Aorta (tissue), 5 donors: ENCODE data around the gene FAM156B. TPM values are rescaled to one million over a fixed set of nuclear protein-coding genes. Genes with fewer than 3 reads are reported as not detected.
"Not testable (repeated sequence)": the region's sequence is repeated elsewhere in the genome, so short reads cannot be mapped to it uniquely, and the experiment has no call there.

Source experiments
- ATAC-seq: fragments of 200-7000 bp; cut with Tn5 transposase; one replicate; pipeline ENCODE4 v1.9.1; 2022; ENCODE audit warnings: moderate library complexity; ENCODE audit not compliant: low FRiP score
- DNase-seq, 2 donors: peaks; one replicate each; pipeline ENCODE4 v3.0.0-alpha.2; 2020
- H3K27ac ChIP-seq, 2 donors: one replicate each; pipeline ENCODE4 v1.5.1; 2013; ENCODE audit warnings: low read length in 2 of 2, mild to moderate bottlenecking in 2 of 2, moderate library complexity in 2 of 2, control low read depth in 1 of 2, inconsistent platforms in 1 of 2, low read depth in 1 of 2
- H3K27me3 ChIP-seq, 2 donors: one replicate each; pipeline ENCODE4 v1.6.1; 2013; ENCODE audit warnings: control low read depth in 1 of 2, low read length in 1 of 2, mild to moderate bottlenecking in 1 of 2, moderate library complexity in 1 of 2; ENCODE audit not compliant: insufficient read depth in 2 of 2, control insufficient read depth in 1 of 2
- H3K36me3 ChIP-seq, 2 donors: one replicate each; pipeline ENCODE4 v1.6.1; 2013; ENCODE audit warnings: control low read depth in 1 of 2, low read length in 1 of 2, mild to moderate bottlenecking in 1 of 2; ENCODE audit not compliant: insufficient read depth in 2 of 2, control insufficient read depth in 1 of 2
- H3K4me1 ChIP-seq, 2 donors: one replicate each; pipeline ENCODE4 v1.6.1; 2013; ENCODE audit warnings: low read length in 2 of 2, control low read depth in 1 of 2, mild to moderate bottlenecking in 1 of 2, moderate library complexity in 1 of 2; ENCODE audit not compliant: insufficient read depth in 2 of 2, control insufficient read depth in 1 of 2
- H3K4me3 ChIP-seq, 2 donors: one replicate each; pipeline ENCODE4 v1.5.1; 2013; ENCODE audit warnings: low read length in 2 of 2, control low read depth in 1 of 2, mild to moderate bottlenecking in 1 of 2
- H3K9me3 ChIP-seq: one replicate; pipeline ENCODE4 v1.6.1; 2013; ENCODE audit warnings: mild to moderate bottlenecking, low read length; ENCODE audit not compliant: control insufficient read depth
- WGBS, 2 donors: extraction: QIAGEN DNeasy Blood & Tissue Kit; methylation state at CpG; one replicate each; pipeline ENCODE4 v1.1.7; 2013; 5-methylcytosine and 5-hydroxymethylcytosine counted together
- intact Hi-C, 2 donors: fragments of 100-400 bp; cut with DNase I; formaldehyde crosslinking; loops; one replicate each; pipeline versions ENCODE4 v1.14.2 to v1.15.0; 2022
- polyA plus RNA-seq, 2 donors: library from polyadenylated mRNA; stranded (reverse); fragments of 200-250 nt; gene quantifications; one replicate each; pipeline ENCODE4 v1.2.3, GENCODE V29; 2013
- total RNA-seq, 2 donors: library from RNA; stranded (reverse); fragmentation: NEBNext Ultra II Directional; extraction: Animal tissue kit (Norgen Biotek cat#: 25700); gene quantifications; one replicate each; pipeline ENCODE4 v1.2.1, GENCODE V29; 2021
- donor health status: healthy with polysubstance abuse.
- donor health status: Bipolar disorder and iron deficiency.
- donor health status: DM: no; HTN: no; CAD: no.
- donor health status: DM: no; HTN: no; CAD: no.
- donor health status: DM: yes; HTN: yes; CAD: no.

FAM156B gene
- total and polyA plus RNA-seq, 4 donors = 4.0 to 126 (median 17.8) TPM

GRCh38 chrX:52907900-52908299 lies 10.8 kb downstream of the FAM156B start:
- H3K27ac ChIP-seq, H3K27me3 ChIP-seq, H3K4me3 ChIP-seq, ATAC-seq, H3K36me3 ChIP-seq, intact Hi-C loops, H3K9me3 ChIP-seq, DNase-seq, H3K4me1 ChIP-seq: not testable (repeated sequence)
- WGBS, 2 donors = no CpG with 5 or more reads among the region's 17 CpGs

DNA sequence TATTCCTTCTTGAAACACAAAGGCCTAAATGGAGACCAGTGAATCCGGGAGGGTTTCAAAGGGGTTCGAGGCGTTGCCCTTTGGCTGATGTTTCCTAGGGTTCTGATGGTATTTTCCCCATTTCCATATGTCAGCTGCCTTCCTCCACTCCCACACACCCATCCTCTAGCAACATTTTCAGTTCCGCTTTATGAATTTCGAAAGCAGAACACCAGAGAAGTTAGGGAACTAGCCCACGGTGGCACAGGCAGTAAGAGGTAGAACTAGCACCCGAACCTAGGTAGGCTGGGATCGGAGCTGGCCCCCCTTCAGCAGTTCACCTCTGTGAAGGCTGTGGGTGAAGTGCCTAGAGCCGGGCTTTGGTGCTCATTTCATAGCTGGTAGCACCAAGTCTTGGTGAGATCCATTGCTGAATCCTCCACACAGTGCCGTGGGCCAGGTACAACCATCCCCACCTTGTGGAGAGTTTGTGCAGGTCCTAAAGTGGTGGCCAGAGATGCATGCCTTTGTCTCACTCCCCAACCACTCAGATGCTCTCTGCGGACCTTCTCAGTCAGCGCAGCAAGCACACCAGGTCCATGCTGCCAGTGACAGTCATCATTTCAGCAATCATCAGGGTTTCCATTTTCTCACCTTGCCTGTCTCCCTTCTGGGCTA lies 12.3 kb downstream of the FAM156B start:
- H3K27me3 ChIP-seq, intact Hi-C loops, H3K4me1 ChIP-seq, DNase-seq, H3K36me3 ChIP-seq, ATAC-seq, H3K27ac ChIP-seq, H3K9me3 ChIP-seq, H3K4me3 ChIP-seq: not testable (repeated sequence)
- WGBS, 2 donors = no CpG with 5 or more reads among the region's 12 CpGs

DNA sequence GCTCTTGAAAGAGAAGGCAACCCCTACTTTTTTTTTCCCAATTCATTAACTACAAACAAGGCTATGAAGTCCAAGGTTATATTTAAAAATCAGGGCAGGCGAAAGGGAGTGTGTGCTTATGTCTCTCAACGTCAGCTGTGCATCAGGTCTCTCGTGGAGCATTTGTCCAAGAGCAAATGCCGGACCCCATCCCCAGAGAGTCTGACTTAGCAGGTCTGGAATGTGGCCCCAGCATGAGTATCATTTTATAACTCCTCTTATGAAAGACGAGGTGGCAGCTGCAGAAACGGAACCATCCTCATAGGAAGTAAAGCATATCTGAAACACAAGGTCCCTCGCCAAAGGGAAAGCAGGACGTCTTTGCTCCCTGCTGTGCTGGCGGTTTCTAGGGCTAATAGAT lies 16.6 kb downstream of the FAM156B start:
- H3K4me3 ChIP-seq, H3K27ac ChIP-seq, H3K9me3 ChIP-seq, DNase-seq, intact Hi-C loops, H3K36me3 ChIP-seq, H3K4me1 ChIP-seq, ATAC-seq, H3K27me3 ChIP-seq: not testable (repeated sequence)
- WGBS, 2 donors = no CpG with 5 or more reads among the region's 9 CpGs

- WGBS, 2 donors = no CpG with 5 or more reads among the region's 3 CpGs
- H3K9me3 ChIP-seq, H3K27ac ChIP-seq, ATAC-seq, H3K27me3 ChIP-seq, H3K4me1 ChIP-seq, DNase-seq, H3K36me3 ChIP-seq, H3K4me3 ChIP-seq, intact Hi-C loops: not testable (repeated sequence)
These were observed 17.6 kb downstream of the FAM156B start for GRCh38 chrX:52914704-52915103.

GRCh38 chrX:52923781-52924241 lies 26.7 kb downstream of the FAM156B start:
- H3K4me3 ChIP-seq = no peak overlapping the region
- H3K27me3 ChIP-seq = no peaks in the 10 kb centered on the region
- H3K36me3 ChIP-seq = no peaks in the 10 kb centered on the region
- H3K9me3 ChIP-seq = no peaks in the 10 kb centered on the region
- no peak overlapping the region for H3K27ac ChIP-seq
- 4 to 25% methylated on average over 4 of the region's 4 CpGs for WGBS, 2 donors
- ATAC-seq (no peak), DNase-seq (peak in 1 of 2 donors; percentile 55)
- no peaks in the 10 kb centered on the region for H3K4me1 ChIP-seq
- intact Hi-C loops = no loop called here

- H3K27me3 ChIP-seq, DNase-seq, ATAC-seq, H3K27ac ChIP-seq, intact Hi-C loops, H3K4me3 ChIP-seq, H3K36me3 ChIP-seq, H3K4me1 ChIP-seq, H3K9me3 ChIP-seq: not testable (repeated sequence)
- WGBS, 2 donors = 83 to 92% methylated on average over 6 of the region's 6 CpGs
These were observed 33.1 kb downstream of the FAM156B start for GRCh38 chrX:52930214-52930613.

DNA sequence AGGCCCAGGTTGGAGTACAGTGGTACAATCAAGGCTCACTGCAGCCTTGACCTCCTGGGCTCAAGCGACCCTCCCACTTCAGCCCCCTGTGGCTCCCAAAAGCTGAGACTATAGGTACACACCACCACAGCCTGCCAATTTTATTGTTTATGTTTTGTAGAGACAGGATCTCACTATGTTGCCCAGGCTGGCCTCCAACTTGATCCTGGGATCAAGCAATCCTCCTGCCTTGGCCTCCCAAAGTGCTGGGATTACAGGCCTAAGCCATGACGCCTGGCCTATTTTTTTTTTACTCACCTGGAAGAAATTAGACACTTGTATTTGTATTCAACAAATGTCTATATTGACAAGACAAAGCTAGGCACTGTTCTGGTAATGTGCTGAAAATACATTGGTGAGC lies 36.1 kb downstream of the FAM156B start:
- H3K9me3 ChIP-seq = no peaks in the 10 kb centered on the region
- intact Hi-C loops = no loop called here
- no peaks in the 10 kb centered on the region for H3K4me1 ChIP-seq
- no peak overlapping the region for H3K27ac ChIP-seq
- no peak for ATAC-seq
- H3K36me3 ChIP-seq = no peaks in the 10 kb centered on the region
- 94 to 95% methylated on average over 2 of the region's 2 CpGs for WGBS, 2 donors
- DNase-seq = peak in 1 of 2 donors; percentile 21
- H3K27me3 ChIP-seq = no peaks in the 10 kb centered on the region
- no peak overlapping the region for H3K4me3 ChIP-seq

GRCh38 chrX:52933976-52934703 lies 37.0 kb downstream of the FAM156B start:
- no peak for DNase-seq
- Histone ChIP-seq H3K27me3 (no peaks in the 10 kb centered on the region), H3K4me3 (peak overlapping the region; percentile 21 to 66), H3K36me3 (no peaks in the 10 kb centered on the region), H3K9me3 (no peaks in the 10 kb centered on the region), H3K27ac (peak overlapping the region in 1 of 2 donors; percentile 89), H3K4me1 (no peaks in the 10 kb centered on the region)
- WGBS, 2 donors = 1 to 2% methylated on average over 27 of the region's 27 CpGs
- intact Hi-C loops = no loop called here
- ATAC-seq = no peak
